ENCODE results near the gene PLOD1. TPM values are rescaled to one million over a fixed set of nuclear protein-coding genes. Genes with fewer than 3 reads are reported as not detected.

Gene PLOD1
- total RNA-seq, 1 experiment from 2014 or later: 64.1 TPM

DNA sequence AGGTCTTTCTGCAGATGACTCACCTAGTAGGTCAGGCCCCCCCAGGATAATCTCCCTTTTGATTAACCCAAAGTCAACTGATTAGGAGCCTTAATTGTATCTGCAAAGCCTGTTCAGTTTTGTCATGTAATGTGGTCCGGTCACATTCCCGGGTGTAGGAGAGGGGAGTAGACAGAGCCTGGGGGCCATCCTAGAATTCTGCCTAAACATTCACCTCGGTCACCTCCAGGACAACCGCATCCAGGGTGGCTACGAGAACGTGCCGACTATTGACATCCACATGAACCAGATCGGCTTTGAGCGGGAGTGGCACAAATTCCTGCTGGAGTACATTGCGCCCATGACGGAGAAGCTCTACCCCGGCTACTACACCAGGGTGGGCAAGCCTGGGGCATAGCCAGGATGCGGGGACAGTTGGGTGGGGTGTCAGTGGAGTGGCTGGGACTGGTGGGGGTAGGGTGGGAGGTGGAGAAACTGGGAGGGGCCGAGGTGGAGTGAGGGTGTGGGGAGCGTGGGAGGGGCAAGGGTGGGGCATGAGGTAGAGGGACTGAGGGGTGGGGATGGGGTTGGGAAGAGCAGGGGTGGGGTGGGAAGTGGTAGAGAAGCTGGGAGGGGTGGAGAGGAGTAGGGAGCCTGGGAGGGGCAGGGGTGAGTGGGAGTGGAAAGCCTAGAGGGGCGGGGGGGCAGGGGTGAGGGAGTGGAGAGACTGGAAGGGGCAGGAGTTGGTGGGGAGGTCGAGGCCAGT, 36.1 kb downstream of the PLOD1 start:
- Histone ChIP-seq H3K4me3 (no peak overlapping the region), H3K4me2 (no peak overlapping the region), H2AFZ (no peak overlapping the region), H3K27me3 (ENCODE audit: insufficient read depth, low read depth) (no peaks in the 10 kb centered on the region), H3K79me2 (ENCODE audit: low read depth) (no peaks in the 10 kb centered on the region), H3K9me3 (ENCODE audit: insufficient read depth, low read depth) (no peaks in the 10 kb centered on the region), H3K9me2 (ENCODE audit: insufficient read depth) (no peaks in the 10 kb centered on the region), H4K20me1 (ENCODE audit: insufficient read depth) (no peaks in the 10 kb centered on the region), H3K4me1 (replicated peaks; ENCODE audit: insufficient read depth) (peaks cover 6% of the 10 kb centered on the region; the same call in 1 of the 2 replicates), H3F3A (ENCODE audit: insufficient read depth, low read depth) (no peaks in the 10 kb centered on the region), H3K36me3 (ENCODE audit: low read depth) (no peaks in the 10 kb centered on the region), H3K27ac (no peak overlapping the region)
- intact Hi-C loops (cut with micrococcal nuclease; ENCODE audit: unreplicated experiment): no loop called here
- DNase-seq: no peak
- BruUV-seq (replicated peaks): no TSS peak
- CTCF ChIA-PET: no interaction called here
- TF ChIP-seq, protein P1, sequence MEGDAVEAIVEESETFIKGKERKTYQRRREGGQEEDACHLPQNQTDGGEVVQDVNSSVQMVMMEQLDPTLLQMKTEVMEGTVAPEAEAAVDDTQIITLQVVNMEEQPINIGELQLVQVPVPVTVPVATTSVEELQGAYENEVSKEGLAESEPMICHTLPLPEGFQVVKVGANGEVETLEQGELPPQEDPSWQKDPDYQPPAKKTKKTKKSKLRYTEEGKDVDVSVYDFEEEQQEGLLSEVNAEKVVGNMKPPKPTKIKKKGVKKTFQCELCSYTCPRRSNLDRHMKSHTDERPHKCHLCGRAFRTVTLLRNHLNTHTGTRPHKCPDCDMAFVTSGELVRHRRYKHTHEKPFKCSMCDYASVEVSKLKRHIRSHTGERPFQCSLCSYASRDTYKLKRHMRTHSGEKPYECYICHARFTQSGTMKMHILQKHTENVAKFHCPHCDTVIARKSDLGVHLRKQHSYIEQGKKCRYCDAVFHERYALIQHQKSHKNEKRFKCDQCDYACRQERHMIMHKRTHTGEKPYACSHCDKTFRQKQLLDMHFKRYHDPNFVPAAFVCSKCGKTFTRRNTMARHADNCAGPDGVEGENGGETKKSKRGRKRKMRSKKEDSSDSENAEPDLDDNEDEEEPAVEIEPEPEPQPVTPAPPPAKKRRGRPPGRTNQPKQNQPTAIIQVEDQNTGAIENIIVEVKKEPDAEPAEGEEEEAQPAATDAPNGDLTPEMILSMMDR (conservative IDR thresholded peaks at IDR 0.05): no peak
- TF ChIP-seq EZH2 (IDR thresholded peaks at IDR 0.05; ENCODE audit: low read depth): no peak
- POLR2A ChIA-PET (ENCODE audit: unreplicated experiment): no interaction called here

DNA sequence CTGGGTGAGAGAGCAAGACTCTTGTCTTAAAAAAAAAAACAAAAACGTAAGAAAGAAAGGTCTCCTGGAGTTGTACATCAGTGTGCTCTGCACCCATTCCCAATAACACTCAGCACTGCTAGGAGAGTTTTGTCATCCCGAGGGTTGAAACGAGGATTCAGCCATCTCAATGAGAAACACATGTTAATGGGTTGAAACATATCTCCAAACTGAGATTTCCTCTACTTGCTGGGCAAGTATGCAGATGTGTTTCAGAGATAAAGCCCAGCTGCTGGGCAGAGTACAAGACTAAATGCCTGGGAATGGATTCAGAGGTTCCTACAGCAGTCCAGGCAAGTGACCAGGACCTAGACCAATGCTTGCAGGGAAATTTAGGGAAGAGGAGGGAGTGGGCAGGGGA, 43.1 kb downstream of the PLOD1 start:
- Histone ChIP-seq H3K27ac (no peak overlapping the region), H3K27me3 (ENCODE audit: insufficient read depth, low read depth) (no peaks in the 10 kb centered on the region), H3K4me2 (no peak overlapping the region), H4K20me1 (ENCODE audit: insufficient read depth) (no peaks in the 10 kb centered on the region), H3F3A (ENCODE audit: insufficient read depth, low read depth) (peaks cover 24% of the 10 kb centered on the region; the same call in 1 of the 2 replicates), H3K4me1 (replicated peaks; ENCODE audit: insufficient read depth) (peaks cover 26% of the 10 kb centered on the region), H3K9me3 (ENCODE audit: insufficient read depth, low read depth) (no peaks in the 10 kb centered on the region), H3K36me3 (ENCODE audit: low read depth) (no peaks in the 10 kb centered on the region), H2AFZ (no peak overlapping the region), H3K9me2 (ENCODE audit: insufficient read depth) (no peaks in the 10 kb centered on the region), H3K79me2 (ENCODE audit: low read depth) (peaks cover 19% of the 10 kb centered on the region), H3K4me3 (no peak overlapping the region)
- TF ChIP-seq EZH2 (IDR thresholded peaks at IDR 0.05; ENCODE audit: low read depth): no peak
- TF ChIP-seq, protein P1 (conservative IDR thresholded peaks at IDR 0.05): no peak
- DNase-seq: no peak
- no TSS peak for BruUV-seq (replicated peaks)
- ChIA-PET POLR2A (ENCODE audit: unreplicated experiment) (no interaction called here), CTCF (no interaction called here)
- intact Hi-C loops (cut with micrococcal nuclease; ENCODE audit: unreplicated experiment): no loop called here

DNA sequence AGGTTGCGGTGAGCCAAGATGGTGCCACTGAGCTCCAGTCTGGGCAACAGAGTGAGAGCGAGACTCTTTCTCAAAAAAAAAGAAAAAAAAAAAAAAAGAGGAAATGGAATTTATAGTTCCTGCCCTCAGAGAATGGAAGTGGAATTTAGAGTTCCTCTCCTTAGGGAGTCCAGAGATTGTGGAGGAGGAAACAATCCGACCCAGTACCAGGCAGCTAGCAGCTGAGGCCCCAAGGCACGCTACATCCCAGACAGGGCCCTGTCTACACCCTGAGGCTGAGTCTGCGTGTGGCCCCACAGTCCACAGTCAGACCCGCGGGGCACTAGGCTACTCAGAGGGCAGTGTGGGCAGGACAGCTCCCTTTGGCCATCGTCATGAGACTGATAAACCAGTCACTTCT, 43.8 kb downstream of the PLOD1 start:
- peaks cover 29% of the 10 kb centered on the region for H3K4me1 ChIP-seq (replicated peaks; ENCODE audit: insufficient read depth)
- BruUV-seq (replicated peaks): no TSS peak
- no peak overlapping the region for H3K4me3 ChIP-seq
- POLR2A ChIA-PET (ENCODE audit: unreplicated experiment): no interaction called here
- H3K27me3 ChIP-seq (ENCODE audit: insufficient read depth, low read depth): no peaks in the 10 kb centered on the region
- H3K36me3 ChIP-seq (ENCODE audit: low read depth): no peaks in the 10 kb centered on the region
- H3K9me3 ChIP-seq (ENCODE audit: insufficient read depth, low read depth): no peaks in the 10 kb centered on the region
- intact Hi-C loops (cut with micrococcal nuclease; ENCODE audit: unreplicated experiment): no loop called here
- no peak overlapping the region for H3K4me2 ChIP-seq
- CTCF ChIA-PET: no interaction called here
- H3F3A ChIP-seq (ENCODE audit: insufficient read depth, low read depth): peaks cover 24% of the 10 kb centered on the region; the same call in 1 of the 2 replicates
- no peak overlapping the region for H3K27ac ChIP-seq
- H3K9me2 ChIP-seq (ENCODE audit: insufficient read depth): no peaks in the 10 kb centered on the region
- H2AFZ ChIP-seq: no peak overlapping the region
- DNase-seq: no peak
- peaks cover 1% of the 10 kb centered on the region; the same call in 1 of the 2 replicates for H4K20me1 ChIP-seq (ENCODE audit: insufficient read depth)
- peaks cover 26% of the 10 kb centered on the region for H3K79me2 ChIP-seq (ENCODE audit: low read depth)
- TF ChIP-seq, protein P1 (conservative IDR thresholded peaks at IDR 0.05): no peak
- TF ChIP-seq EZH2 (IDR thresholded peaks at IDR 0.05; ENCODE audit: low read depth): no peak
